Transverse colon (tissue), 4 donors: ENCODE measurements around the gene FNDC3B.

Source experiments
- CTCF ChIP-seq, 5 experiments: fragments of 200-600 bp in 3 of 5; fragments of 450-650 bp in 2 of 5; sonication (generic) in 3 of 5; IDR thresholded peaks; 1 replicate in 2 of 5; 2 replicates in 3 of 5; pipeline ENCODE4 v1.5.1; 2016 to 2017; ENCODE audit warnings: antibody characterized with exemption in 5 of 5, inconsistent platforms in 3 of 5, mild to moderate bottlenecking in 2 of 5, moderate library complexity in 1 of 5
- POLR2A ChIP-seq: fragments of 450-650 bp; IDR thresholded peaks from one replicate; pipeline ENCODE4 v1.6.1; 2016; ENCODE audit warnings: antibody characterized with exemption, mild to moderate bottlenecking, moderate library complexity
- POLR2AphosphoS5 ChIP-seq, 3 donors: sonication (generic); formaldehyde crosslinking; IDR thresholded peaks; one replicate each; pipeline ENCODE4 v1.6.1; 2016; ENCODE audit warnings: antibody characterized with exemption in 3 of 3

DNA sequence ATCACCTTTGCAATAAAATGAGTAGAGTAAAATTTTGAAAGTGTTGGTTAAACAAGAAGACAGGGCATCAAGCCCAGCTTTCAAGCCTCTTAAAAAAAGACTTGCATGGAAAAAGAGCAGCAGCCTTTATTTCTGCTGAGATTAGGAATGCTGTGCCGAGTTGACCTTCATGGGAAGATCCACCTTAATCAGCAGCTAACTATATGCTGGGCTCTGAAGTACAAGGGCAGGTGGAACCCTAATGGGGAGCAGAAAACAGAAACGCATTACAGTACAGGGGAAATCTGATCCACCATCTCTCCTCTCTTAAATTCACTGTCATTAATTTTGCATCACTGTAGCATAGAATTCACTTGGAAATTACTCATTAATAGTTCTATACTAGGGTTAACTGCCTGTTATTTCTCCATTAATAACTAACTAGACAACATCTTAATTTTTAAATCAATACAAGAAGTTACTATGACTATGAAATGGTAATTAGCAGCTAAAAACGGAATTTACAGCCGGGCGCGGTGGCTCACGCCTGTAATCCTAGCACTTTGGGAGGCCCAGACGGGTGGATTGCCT is 275.3 kb downstream of the FNDC3B start:
- no peak for TF ChIP-seq CTCF (IDR thresholded peaks at IDR 0.05)
- TF ChIP-seq POLR2AphosphoS5 (IDR thresholded peaks at IDR 0.05), result no peak
- TF ChIP-seq POLR2A, result no peak
